Endothelial cell of umbilical vein (primary cell): Measurements from ENCODE around the gene ZDHHC14. TPM values are rescaled to one million over a fixed set of nuclear protein-coding genes. Genes with fewer than 3 reads are reported as not detected.

Source experiments
- BruUV-seq: library from RNA; stranded (reverse); fragments of 400-500 nt; replicated peaks from 2 replicates; lab custom pipeline; 2021; lab: Mats Ljungman, UMichigan
- CTCF ChIA-PET: fragments of 300-600, 350-600 bp; sonication (Branson Sonifier 250); formaldehyde crosslinking; loops from one replicate; lab custom pipeline; 2021; ENCODE audit warnings: antibody characterized with exemption, inconsistent platforms; lab: Charles Lee
- POLR2A ChIA-PET: fragments of 300-600, 350-600 bp; sonication (Branson Sonifier 250); formaldehyde crosslinking; loops from one replicate; lab custom pipeline; 2021; ENCODE audit warnings: antibody characterized with exemption, inconsistent platforms; lab: Charles Lee
- DNase-seq: peaks from one replicate; pipeline ENCODE4 v3.0.0-alpha.2; 2011; ENCODE audit warnings: low read depth, low spot score
- FAIRE-seq: peaks from 2 replicates; lab custom pipeline; 2011; peaks lifted over from hg19 to GRCh38; lab: Jason Lieb, UNC
- H2AFZ ChIP-seq: 2 replicates; pipeline ENCODE4 v1.6.0; 2012; ENCODE audit warnings: low read depth, low read length, control low read depth, inconsistent platforms
- H3K27ac ChIP-seq: 2 replicates; pipeline ENCODE4 v1.5.1; 2011; ENCODE audit warnings: low read depth, mild to moderate bottlenecking, control low read depth, low read length, moderate library complexity; ENCODE audit not compliant: insufficient read depth
- H3K27me3 ChIP-seq, 2 experiments: 2 replicates each; pipeline versions ENCODE4 v1.6.0 to v1.6.1; 2011; ENCODE audit warnings: low read length in 2 of 2, mixed read lengths in 1 of 2; ENCODE audit not compliant: control insufficient read depth in 2 of 2, insufficient read depth in 2 of 2
- H3K36me3 ChIP-seq, 2 experiments: 2 replicates in 1 of 2; 3 replicates in 1 of 2; pipeline ENCODE4 v1.5.1; 2011; ENCODE audit warnings: low read length in 2 of 2, mild to moderate bottlenecking in 1 of 2, moderate library complexity in 1 of 2; ENCODE audit not compliant: control insufficient read depth in 2 of 2, insufficient read depth in 2 of 2; ENCODE audit errors: extremely low read depth in 1 of 2
- H3K4me1 ChIP-seq: 3 replicates; pipeline ENCODE4 v1.5.1; 2011; ENCODE audit warnings: mild to moderate bottlenecking, low read length; ENCODE audit not compliant: control insufficient read depth, insufficient read depth; ENCODE audit errors: extremely low read depth
- H3K4me2 ChIP-seq: 2 replicates; pipeline ENCODE4 v1.6.1; 2011; ENCODE audit warnings: low read length, control low read depth, mixed read lengths; ENCODE audit not compliant: insufficient read depth
- H3K4me3 ChIP-seq, 3 experiments: fragments of 200-600 bp in 1 of 3; sonication (generic), shearing (Covaris generic) in 1 of 3; replicated peaks in 1 of 3; 2 replicates each; pipeline ENCODE4 v1.5.1; 2011 to 2016; ENCODE audit warnings: control low read depth in 3 of 3, low read length in 3 of 3, mild to moderate bottlenecking in 2 of 3, inconsistent platforms in 1 of 3, low read depth in 1 of 3, moderate library complexity in 1 of 3; ENCODE audit not compliant: insufficient read depth in 1 of 3
- H3K79me2 ChIP-seq: 2 replicates; pipeline ENCODE4 v1.6.0; 2012; ENCODE audit warnings: low read length, inconsistent platforms; ENCODE audit not compliant: control insufficient read depth, insufficient read depth
- H3K9ac ChIP-seq: replicated peaks from 2 replicates; pipeline ENCODE3; 2011; ENCODE audit warnings: low read length, control low read depth; ENCODE audit not compliant: insufficient read depth; ENCODE audit errors: extremely low read depth
- H3K9me1 ChIP-seq: replicated peaks from 3 replicates; pipeline ENCODE4 v1.6.0; 2011; ENCODE audit warnings: mild to moderate bottlenecking, low read length; ENCODE audit not compliant: control insufficient read depth, insufficient read depth; ENCODE audit errors: extremely low read depth
- H3K9me3 ChIP-seq: replicated peaks from 2 replicates; pipeline ENCODE4 v1.5.1; 2012; ENCODE audit warnings: low read length, inconsistent platforms; ENCODE audit not compliant: control insufficient read depth, insufficient read depth
- H4K20me1 ChIP-seq: replicated peaks from 2 replicates; pipeline ENCODE3; 2011; ENCODE audit warnings: mild to moderate bottlenecking, low read length; ENCODE audit not compliant: control insufficient read depth, insufficient read depth; ENCODE audit errors: extremely low read depth
- CTCF ChIP-seq, 2 donors: IDR thresholded peaks; 1 replicate in 1 of 2; 2 replicates in 1 of 2; pipeline ENCODE4 v1.5.1; 2011; ENCODE audit warnings: low read length in 2 of 2, mild to moderate bottlenecking in 2 of 2, moderate library complexity in 2 of 2, control low read depth in 1 of 2, inconsistent platforms in 1 of 2, low read depth in 1 of 2; ENCODE audit not compliant: insufficient read depth in 1 of 2; ENCODE audit errors: extremely low read depth in 1 of 2
- EZH2 ChIP-seq: IDR thresholded peaks from 2 replicates; pipeline ENCODE4 v1.6.1; 2012; ENCODE audit warnings: borderline replicate concordance, low read depth, mild to moderate bottlenecking, moderate library complexity, low read length, inconsistent platforms; ENCODE audit not compliant: severe bottlenecking
- FOS ChIP-seq: IDR thresholded peaks from 2 replicates; pipeline ENCODE4 v1.6.1; 2011; ENCODE audit warnings: mild to moderate bottlenecking, low read length, moderate library complexity, borderline replicate concordance; ENCODE audit not compliant: insufficient read depth
- GATA2 ChIP-seq: IDR thresholded peaks from 2 replicates; pipeline ENCODE4 v1.7.0; 2011; ENCODE audit warnings: low read depth, mild to moderate bottlenecking, moderate library complexity, mixed read lengths, low read length; ENCODE audit not compliant: insufficient read length, insufficient read depth
- JUN ChIP-seq: IDR thresholded peaks from 2 replicates; pipeline ENCODE4 v1.6.1; 2011; ENCODE audit warnings: borderline replicate concordance, low read depth; ENCODE audit not compliant: insufficient read length, insufficient read depth
- MYC ChIP-seq: IDR thresholded peaks from one replicate; pipeline ENCODE4 v1.6.1; 2011; ENCODE audit warnings: mild to moderate bottlenecking, low read depth, low read length
- POLR2A ChIP-seq: IDR thresholded peaks from 2 replicates; pipeline ENCODE4 v1.6.1; 2012; ENCODE audit warnings: low read depth, mild to moderate bottlenecking, control low read depth, low read length
- POLR2AphosphoS5 ChIP-seq: IDR thresholded peaks from 2 replicates; pipeline ENCODE4 v1.6.1; 2012; ENCODE audit warnings: low read depth, mild to moderate bottlenecking, control low read depth, low read length, moderate library complexity; ENCODE audit not compliant: insufficient read depth
- dilution Hi-C: fragments of 300-500 bp; cut with MboI; formaldehyde crosslinking; loops from one replicate; pipeline ENCODE4 v1.15.0; 2019; ENCODE audit warnings: low sequenced_read_pairs; ENCODE audit not compliant: extremely low pct_ligation_motif_present
- intact Hi-C: fragments of 100-400 bp; cut with micrococcal nuclease; formaldehyde crosslinking; loops from one replicate; pipeline ENCODE4 v1.10.0; 2022
- polyA plus RNA-seq, 4 experiments: library from polyadenylated mRNA; depleted of rRNA in 3 of 4; stranded (reverse) in 3 of 4; unstranded in 1 of 4; fragments of >200 nt; gene quantifications; 2 replicates each; pipeline versions ENCODE4 v1.2.1 to v1.2.3, GENCODE V29; 2011 to 2012; ENCODE audit warnings: missing spikeins in 1 of 4
- total RNA-seq: library from RNA; stranded (reverse); gene quantifications from 2 replicates; pipeline ENCODE4 v1.2.3, GENCODE V29; 2021
- TF ChIP-seq, protein P1 (sequence below): IDR thresholded peaks from 2 replicates; pipeline ENCODE4 v1.6.1; 2011; ENCODE audit not compliant: insufficient read depth, insufficient read length

ZDHHC14 gene
- total and polyA plus RNA-seq, 2 donors (not counting 3 experiments of a cell fraction or from before 2014, with no cell fraction given): 23.0 to 25.6 TPM

DNA sequence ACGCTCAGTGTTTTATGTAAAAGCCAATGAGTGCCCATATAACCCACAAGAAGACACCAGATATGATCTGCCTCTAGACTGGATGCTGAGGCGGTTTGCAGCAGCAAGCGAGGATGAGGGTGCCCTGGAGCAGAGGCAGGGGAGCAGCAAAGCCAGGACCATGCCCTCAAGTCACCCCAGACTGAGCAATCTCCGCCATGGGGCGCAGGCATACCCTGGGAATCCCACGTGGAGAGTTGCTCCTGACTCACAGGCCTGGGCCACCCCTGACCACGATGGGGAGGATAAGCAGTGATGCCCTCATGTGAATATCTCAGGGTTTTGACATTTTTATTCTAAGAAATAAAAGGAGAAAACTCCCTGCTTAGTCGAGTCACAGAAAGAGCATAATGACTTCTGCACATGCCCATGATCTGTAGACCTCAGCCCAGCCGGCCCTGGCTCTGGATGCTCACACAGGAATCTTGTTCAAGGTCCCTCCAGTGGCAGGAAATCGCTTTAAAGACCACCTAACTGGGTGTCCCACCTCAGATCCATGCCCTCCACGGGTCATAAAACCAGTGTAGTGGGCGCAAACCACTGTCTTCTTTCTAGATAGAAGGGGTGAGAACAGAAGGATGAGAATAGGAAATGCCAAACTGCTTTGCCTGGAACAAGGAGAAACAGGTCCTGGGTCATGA, 303.8 kb downstream of the ZDHHC14 start:
- Histone ChIP-seq H3K9ac (no peak overlapping the region), H3K4me3 (no peak overlapping the region), H3K4me1 (no peaks in the 10 kb centered on the region), H3K36me3 (no peaks in the 10 kb centered on the region), H3K79me2 (no peaks in the 10 kb centered on the region), H3K9me1 (no peaks in the 10 kb centered on the region), H3K27me3 (peaks cover 0 to 2% of the 10 kb centered on the region in 2 experiments), H3K27ac (no peak overlapping the region), H4K20me1 (no peaks in the 10 kb centered on the region), H2AFZ (no peak overlapping the region), H3K4me2 (no peak overlapping the region), H3K9me3 (no peaks in the 10 kb centered on the region)
- TF ChIP-seq POLR2AphosphoS5 (no peak), EZH2 (no peak), MYC (no peak), GATA2 (no peak), POLR2A (no peak), FOS (no peak), CTCF (IDR thresholded peaks at IDR 0.05; ENCODE audit: extremely low read depth in 1 of 2, insufficient read depth in 1 of 2, low read depth in 1 of 2, low read length in 2 of 2) (no peak), JUN (no peak)
- TF ChIP-seq, protein P1, sequence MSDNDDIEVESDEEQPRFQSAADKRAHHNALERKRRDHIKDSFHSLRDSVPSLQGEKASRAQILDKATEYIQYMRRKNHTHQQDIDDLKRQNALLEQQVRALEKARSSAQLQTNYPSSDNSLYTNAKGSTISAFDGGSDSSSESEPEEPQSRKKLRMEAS: no peak
- dilution Hi-C loops: no loop called here
- BruUV-seq: no TSS peak
- intact Hi-C loops: no loop called here
- DNase-seq: no peak
- ChIA-PET POLR2A (no interaction called here), CTCF (no interaction called here)
- FAIRE-seq: no peak
